ENCODE measurements around the gene CNBD2. TPM values are rescaled to one million over a fixed set of nuclear protein-coding genes. Genes with fewer than 3 reads are reported as not detected.

CNBD2 gene
- total RNA-seq, 4 donors from 2014 or later, result 4.8 to 6.2 TPM; not detected in 2

DNA sequence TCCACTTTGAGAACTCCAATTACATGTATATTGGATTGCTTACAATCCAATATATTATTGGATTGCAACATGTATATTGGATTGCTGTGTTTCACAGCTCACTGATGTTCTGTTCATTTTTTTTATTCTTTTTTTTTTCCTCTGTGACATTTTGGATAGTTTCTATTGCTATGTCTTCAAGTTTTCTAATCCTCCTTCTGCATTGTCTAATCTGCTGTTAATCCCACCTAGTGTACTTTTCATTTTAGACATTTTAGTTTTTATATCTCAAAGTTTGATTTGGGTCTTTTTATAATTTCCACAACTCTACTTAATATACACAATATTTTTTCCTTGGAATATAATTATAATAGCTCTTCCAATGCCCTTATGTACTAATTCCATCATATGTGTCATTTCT, 34.5 kb downstream of the CNBD2 start:
- no peak overlapping the region for H3K4me3 ChIP-seq
- H3K4me1 ChIP-seq, result no peaks in the 10 kb centered on the region
- DNase-seq, result no peak
- no peaks in the 10 kb centered on the region for H3K36me3 ChIP-seq
- no peaks in the 10 kb centered on the region for H3K27me3 ChIP-seq
- intact Hi-C loops (cut with DNase I; ENCODE audit: low total_unique reads), result no loop called here
- TF ChIP-seq, protein P1, sequence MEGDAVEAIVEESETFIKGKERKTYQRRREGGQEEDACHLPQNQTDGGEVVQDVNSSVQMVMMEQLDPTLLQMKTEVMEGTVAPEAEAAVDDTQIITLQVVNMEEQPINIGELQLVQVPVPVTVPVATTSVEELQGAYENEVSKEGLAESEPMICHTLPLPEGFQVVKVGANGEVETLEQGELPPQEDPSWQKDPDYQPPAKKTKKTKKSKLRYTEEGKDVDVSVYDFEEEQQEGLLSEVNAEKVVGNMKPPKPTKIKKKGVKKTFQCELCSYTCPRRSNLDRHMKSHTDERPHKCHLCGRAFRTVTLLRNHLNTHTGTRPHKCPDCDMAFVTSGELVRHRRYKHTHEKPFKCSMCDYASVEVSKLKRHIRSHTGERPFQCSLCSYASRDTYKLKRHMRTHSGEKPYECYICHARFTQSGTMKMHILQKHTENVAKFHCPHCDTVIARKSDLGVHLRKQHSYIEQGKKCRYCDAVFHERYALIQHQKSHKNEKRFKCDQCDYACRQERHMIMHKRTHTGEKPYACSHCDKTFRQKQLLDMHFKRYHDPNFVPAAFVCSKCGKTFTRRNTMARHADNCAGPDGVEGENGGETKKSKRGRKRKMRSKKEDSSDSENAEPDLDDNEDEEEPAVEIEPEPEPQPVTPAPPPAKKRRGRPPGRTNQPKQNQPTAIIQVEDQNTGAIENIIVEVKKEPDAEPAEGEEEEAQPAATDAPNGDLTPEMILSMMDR (IDR thresholded peaks at IDR 0.05), result no peak
- TF ChIP-seq POLR2A (IDR thresholded peaks at IDR 0.05), result no peak
- no peak overlapping the region for H3K27ac ChIP-seq
- H3K9me3 ChIP-seq, result no peaks in the 10 kb centered on the region

DNA sequence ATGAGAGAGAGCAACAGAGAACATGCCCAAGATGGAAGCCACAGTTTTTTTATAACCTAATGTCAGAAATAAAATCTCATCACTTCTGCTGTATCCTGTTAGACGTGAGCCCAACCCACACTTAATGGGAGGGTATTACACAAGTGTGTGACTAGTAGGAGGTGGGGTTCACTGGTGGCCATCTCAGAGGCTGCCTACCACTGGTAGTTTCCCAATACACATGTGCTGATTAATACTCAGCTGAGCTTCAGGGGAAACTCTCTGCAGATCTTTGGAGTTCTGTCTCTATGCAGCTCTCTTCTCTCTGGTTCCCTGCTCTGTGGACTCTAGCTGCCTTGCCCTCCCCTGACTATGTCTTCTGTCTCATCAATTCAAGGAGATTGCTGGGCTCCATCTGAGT, 35.7 kb downstream of the CNBD2 start:
- no peaks in the 10 kb centered on the region for H3K36me3 ChIP-seq
- no peak for DNase-seq
- intact Hi-C loops (cut with DNase I; ENCODE audit: low total_unique reads), result no loop called here
- no peaks in the 10 kb centered on the region for H3K9me3 ChIP-seq
- no peak overlapping the region for H3K4me3 ChIP-seq
- H3K4me1 ChIP-seq, result no peaks in the 10 kb centered on the region
- no peaks in the 10 kb centered on the region for H3K27me3 ChIP-seq
- TF ChIP-seq, protein P1 (IDR thresholded peaks at IDR 0.05), result no peak
- no peak for TF ChIP-seq POLR2A (IDR thresholded peaks at IDR 0.05)
- H3K27ac ChIP-seq, result no peak overlapping the region

DNA sequence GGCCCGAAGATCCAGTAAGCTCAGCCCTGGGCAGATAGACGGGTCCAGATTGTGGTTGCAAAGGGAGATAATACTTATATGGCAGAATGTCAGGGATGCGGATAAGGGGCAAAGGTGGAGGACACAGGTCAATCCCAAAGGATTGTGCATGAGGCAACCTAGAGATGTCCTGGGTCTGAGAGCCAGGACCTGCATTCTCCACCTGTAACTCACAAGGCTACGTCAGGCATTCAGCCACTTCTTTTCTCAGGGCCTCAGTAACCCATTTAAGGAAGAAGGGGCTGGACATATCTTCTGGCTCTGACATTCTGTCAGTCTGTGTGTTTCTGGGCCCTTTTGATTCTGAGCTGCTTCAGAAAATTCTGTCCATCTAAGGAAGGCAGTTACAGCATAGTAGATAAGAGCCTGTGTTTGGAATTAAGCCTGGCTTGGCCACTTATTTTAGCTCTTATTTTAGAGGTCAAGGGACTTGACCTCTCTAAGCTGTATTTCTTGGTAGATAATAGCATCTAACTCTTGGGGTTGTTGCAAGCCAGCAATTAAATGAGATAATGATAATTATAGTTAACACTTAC, 40.2 kb downstream of the CNBD2 start:
- H3K4me3 ChIP-seq, result no peak overlapping the region
- intact Hi-C loops (cut with DNase I; ENCODE audit: low total_unique reads), result no loop called here

DNA sequence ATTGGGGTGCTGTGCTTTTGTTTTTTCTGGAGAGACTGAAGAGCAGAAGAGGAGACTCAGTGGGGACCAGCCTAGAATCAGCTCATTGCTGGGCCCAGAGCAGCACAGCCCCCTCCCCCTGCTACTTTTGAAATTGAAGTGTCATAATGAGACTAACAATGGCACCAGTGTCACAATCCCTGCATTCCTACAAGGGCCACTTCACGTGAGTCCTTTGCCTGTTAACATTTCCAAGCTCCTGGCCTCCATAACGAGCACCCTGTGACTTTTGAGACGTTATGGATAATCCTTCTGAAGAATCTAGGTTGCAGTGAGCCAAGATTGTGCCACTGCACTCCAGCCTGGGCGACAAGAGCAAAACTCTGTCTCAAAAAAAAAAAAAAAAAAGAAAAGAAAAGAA, 41.7 kb downstream of the CNBD2 start:
- Histone ChIP-seq H3K27ac (no peak overlapping the region), H3K27me3 (no peaks in the 10 kb centered on the region), H3K9me3 (no peaks in the 10 kb centered on the region), H3K4me1 (no peaks in the 10 kb centered on the region), H3K36me3 (no peaks in the 10 kb centered on the region), H3K4me3 (no peak overlapping the region)
- intact Hi-C loops (cut with DNase I; ENCODE audit: low total_unique reads), result no loop called here
- DNase-seq, result no peak
- TF ChIP-seq POLR2A (IDR thresholded peaks at IDR 0.05), result no peak
- TF ChIP-seq, protein P1 (IDR thresholded peaks at IDR 0.05), result no peak

More for the DNA sequence above, 40.2 kb downstream of the CNBD2 start:
- TF ChIP-seq, protein P1 (IDR thresholded peaks at IDR 0.05), result no peak
- no peak for TF ChIP-seq POLR2A (IDR thresholded peaks at IDR 0.05)
- Histone ChIP-seq H3K27ac (no peak overlapping the region), H3K9me3 (no peaks in the 10 kb centered on the region), H3K4me1 (no peaks in the 10 kb centered on the region), H3K36me3 (no peaks in the 10 kb centered on the region), H3K27me3 (no peaks in the 10 kb centered on the region)
- no peak for DNase-seq

DNA sequence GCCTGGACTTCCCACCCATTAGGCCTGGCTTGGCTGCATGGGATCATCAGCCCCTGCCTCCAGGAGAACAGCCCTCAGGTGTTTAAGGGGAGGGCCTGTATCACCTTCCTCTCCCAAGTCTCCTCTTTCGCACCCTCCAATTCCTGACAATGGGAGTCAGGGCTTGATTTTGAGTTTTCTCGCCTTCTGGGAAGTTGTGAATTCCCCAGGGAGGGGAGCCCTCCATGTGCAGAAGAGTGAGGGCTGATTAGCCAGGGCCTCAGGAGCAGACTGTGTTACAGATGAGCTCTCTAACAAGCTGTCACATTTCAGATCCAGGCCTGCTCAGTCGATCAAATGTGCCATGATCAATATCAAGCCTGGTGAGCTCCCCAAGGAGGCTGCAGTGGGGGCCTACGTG, 42.4 kb downstream of the CNBD2 start:
- Histone ChIP-seq H3K9me3 (no peaks in the 10 kb centered on the region), H3K27ac (no peak overlapping the region), H3K4me3 (no peak overlapping the region), H3K27me3 (no peaks in the 10 kb centered on the region), H3K36me3 (no peaks in the 10 kb centered on the region), H3K4me1 (no peaks in the 10 kb centered on the region)
- intact Hi-C loops (cut with DNase I; ENCODE audit: low total_unique reads), result no loop called here
- no peak for TF ChIP-seq POLR2A (IDR thresholded peaks at IDR 0.05)
- TF ChIP-seq, protein P1 (IDR thresholded peaks at IDR 0.05), result no peak
- no peak for DNase-seq
